Activated B cell treated with CpG ODN at 0.5 μM for 24 hours (primary cell): ENCODE measurements around the gene NPHP1. TPM values are rescaled to one million over a fixed set of nuclear protein-coding genes. Genes with fewer than 3 reads are reported as not detected.

Source experiments
- ATAC-seq: fragments of 200-7000 bp; cut with Tn5 transposase; one replicate; pipeline ENCODE4 v1.10.0; 2021; ENCODE audit warnings: low read depth, mild to moderate bottlenecking, moderate library complexity
- CTCF ChIA-PET: fragments of 350-600 bp; sonication (Branson Sonifier 250); formaldehyde crosslinking; loops from one replicate; lab custom pipeline; 2021; ENCODE audit warnings: antibody characterized with exemption; lab: Charles Lee
- POLR2A ChIA-PET: fragments of 350-600 bp; sonication (Branson Sonifier 250); formaldehyde crosslinking; loops from one replicate; lab custom pipeline; 2021; ENCODE audit warnings: antibody characterized with exemption; lab: Charles Lee
- DNase-seq: peaks from one replicate; pipeline ENCODE4 v3.0.0; 2022
- H3K27ac Mint-ChIP-seq: one replicate; pipeline ENCODE4 v1.8.0; 2020; ENCODE audit warnings: mixed read lengths
- H3K27me3 Mint-ChIP-seq: one replicate; pipeline ENCODE4 v1.8.0; 2021; ENCODE audit warnings: mixed read lengths
- H3K36me3 Mint-ChIP-seq: one replicate; pipeline ENCODE4 v1.8.0; 2021; ENCODE audit warnings: low read depth, mixed read lengths
- H3K4me1 Mint-ChIP-seq: one replicate; pipeline ENCODE4 v1.8.0; 2021; ENCODE audit warnings: mixed read lengths
- H3K4me3 Mint-ChIP-seq: one replicate; pipeline ENCODE4 v1.8.0; 2020; ENCODE audit warnings: mild to moderate bottlenecking, mixed read lengths
- H3K9me3 Mint-ChIP-seq: one replicate; pipeline ENCODE4 v1.8.0; 2020; ENCODE audit warnings: mixed read lengths
- intact Hi-C: fragments of 100-400 bp; cut with micrococcal nuclease; formaldehyde crosslinking; loops from one replicate; pipeline ENCODE4 v1.15.1; 2024
- total RNA-seq: library from RNA; stranded (reverse); gene quantifications from 2 replicates; pipeline ENCODE4 v1.2.3, GENCODE V29; 2022
- TF ChIP-seq, protein P1 (sequence below): fragments of 200-600 bp; IDR thresholded peaks from one replicate; pipeline ENCODE4 v1.8.0; 2022; ENCODE audit warnings: antibody characterized with exemption, mild to moderate bottlenecking

The NPHP1 gene
- total RNA-seq, 1 donor from 2014 or later = 1.6 TPM

DNA sequence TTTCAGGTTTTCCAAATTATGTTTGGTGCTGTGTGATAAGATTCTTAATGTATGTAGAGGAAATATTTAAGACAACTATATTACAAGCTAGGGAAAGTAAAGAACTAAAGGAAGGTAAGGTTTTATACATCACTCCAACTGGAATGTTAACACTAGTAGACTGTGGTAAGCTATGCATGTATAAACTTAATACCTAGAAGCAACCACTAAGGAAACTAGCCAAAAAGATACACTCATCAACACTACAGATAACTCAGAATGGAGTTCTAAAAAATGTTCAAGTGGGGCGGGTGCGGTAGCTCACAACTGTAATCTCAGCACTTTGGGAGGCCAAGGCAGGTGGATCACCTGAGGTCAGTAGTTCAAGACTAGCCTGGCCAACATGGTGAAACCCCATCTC lies 51.4 kb downstream of the NPHP1 start:
- intact Hi-C loops = no loop called here
- POLR2A ChIA-PET = no interaction called here
- DNase-seq (no peak), ATAC-seq (no peak)
- TF ChIP-seq, protein P1, sequence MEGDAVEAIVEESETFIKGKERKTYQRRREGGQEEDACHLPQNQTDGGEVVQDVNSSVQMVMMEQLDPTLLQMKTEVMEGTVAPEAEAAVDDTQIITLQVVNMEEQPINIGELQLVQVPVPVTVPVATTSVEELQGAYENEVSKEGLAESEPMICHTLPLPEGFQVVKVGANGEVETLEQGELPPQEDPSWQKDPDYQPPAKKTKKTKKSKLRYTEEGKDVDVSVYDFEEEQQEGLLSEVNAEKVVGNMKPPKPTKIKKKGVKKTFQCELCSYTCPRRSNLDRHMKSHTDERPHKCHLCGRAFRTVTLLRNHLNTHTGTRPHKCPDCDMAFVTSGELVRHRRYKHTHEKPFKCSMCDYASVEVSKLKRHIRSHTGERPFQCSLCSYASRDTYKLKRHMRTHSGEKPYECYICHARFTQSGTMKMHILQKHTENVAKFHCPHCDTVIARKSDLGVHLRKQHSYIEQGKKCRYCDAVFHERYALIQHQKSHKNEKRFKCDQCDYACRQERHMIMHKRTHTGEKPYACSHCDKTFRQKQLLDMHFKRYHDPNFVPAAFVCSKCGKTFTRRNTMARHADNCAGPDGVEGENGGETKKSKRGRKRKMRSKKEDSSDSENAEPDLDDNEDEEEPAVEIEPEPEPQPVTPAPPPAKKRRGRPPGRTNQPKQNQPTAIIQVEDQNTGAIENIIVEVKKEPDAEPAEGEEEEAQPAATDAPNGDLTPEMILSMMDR = no peak
- H3K36me3 Mint-ChIP-seq = no peaks in the 10 kb centered on the region
- no peak overlapping the region for H3K27ac Mint-ChIP-seq
- H3K9me3 Mint-ChIP-seq = peaks cover 10% of the 10 kb centered on the region
- peaks cover 6% of the 10 kb centered on the region for H3K4me1 Mint-ChIP-seq
- H3K4me3 Mint-ChIP-seq = no peak overlapping the region
- peaks cover 3% of the 10 kb centered on the region for H3K27me3 Mint-ChIP-seq
- CTCF ChIA-PET = no interaction called here

GRCh38 chr2:110152943-110153342 lies 51.9 kb downstream of the NPHP1 start:
- ChIA-PET POLR2A (no interaction called here), CTCF (no interaction called here)
- H3K4me1 Mint-ChIP-seq = peaks cover 6% of the 10 kb centered on the region
- intact Hi-C loops = no loop called here
- DNase-seq = no peak
- H3K9me3 Mint-ChIP-seq = peaks cover 10% of the 10 kb centered on the region
- no peak overlapping the region for H3K27ac Mint-ChIP-seq
- no peak overlapping the region for H3K4me3 Mint-ChIP-seq
- ATAC-seq = no peak
- TF ChIP-seq, protein P1 = no peak
- H3K36me3 Mint-ChIP-seq = no peaks in the 10 kb centered on the region
- H3K27me3 Mint-ChIP-seq = peaks cover 3% of the 10 kb centered on the region

DNA sequence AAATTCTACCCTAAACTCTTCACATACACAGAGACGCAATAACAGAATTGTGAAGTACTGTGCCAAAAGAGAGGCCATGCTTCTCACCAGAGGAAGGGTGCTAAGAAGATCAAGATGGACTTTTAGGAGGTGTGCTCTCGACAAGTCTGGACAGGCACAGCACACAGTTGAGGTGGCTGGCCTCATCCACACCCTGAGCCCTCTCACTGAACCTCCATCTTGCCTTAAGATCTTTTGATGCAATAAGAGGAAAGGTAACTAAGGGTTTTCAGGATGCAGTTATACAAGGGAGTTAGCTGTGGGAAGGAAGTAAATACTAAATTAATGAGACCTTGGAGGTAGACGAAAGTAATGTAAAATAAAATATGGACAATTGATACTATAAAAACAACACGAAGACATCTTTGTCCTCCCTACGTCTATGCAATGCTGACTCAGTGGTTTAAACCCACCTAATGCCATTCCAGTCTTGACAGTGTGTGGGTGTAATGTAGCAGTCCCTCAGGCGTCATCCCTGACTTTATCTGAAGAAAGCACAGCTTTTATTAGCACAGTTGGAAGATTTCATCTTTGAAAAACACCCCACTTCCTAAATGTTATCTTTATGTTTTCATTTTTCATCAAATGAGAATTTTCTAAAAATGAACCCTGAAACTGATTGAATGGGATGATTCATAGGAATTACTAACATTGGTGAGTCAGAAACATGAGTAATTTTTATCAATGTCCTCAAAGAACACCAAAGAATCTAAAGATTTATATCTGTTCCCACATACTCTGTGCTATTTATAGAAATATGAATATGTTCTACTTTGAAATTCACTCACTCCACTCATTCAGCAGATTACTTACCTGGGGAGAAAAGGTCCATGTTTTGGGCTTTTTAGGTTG lies 55.2 kb downstream of the NPHP1 start:
- TF ChIP-seq, protein P1 = no peak
- Mint-ChIP-seq H3K27me3 (peaks cover 3% of the 10 kb centered on the region), H3K9me3 (peaks cover 6% of the 10 kb centered on the region), H3K4me3 (no peak overlapping the region), H3K36me3 (no peaks in the 10 kb centered on the region), H3K4me1 (no peaks in the 10 kb centered on the region), H3K27ac (no peak overlapping the region)
- DNase-seq = no peak
- intact Hi-C loops = no loop called here
- ChIA-PET POLR2A (no interaction called here), CTCF (no interaction called here)
- ATAC-seq = no peak

DNA sequence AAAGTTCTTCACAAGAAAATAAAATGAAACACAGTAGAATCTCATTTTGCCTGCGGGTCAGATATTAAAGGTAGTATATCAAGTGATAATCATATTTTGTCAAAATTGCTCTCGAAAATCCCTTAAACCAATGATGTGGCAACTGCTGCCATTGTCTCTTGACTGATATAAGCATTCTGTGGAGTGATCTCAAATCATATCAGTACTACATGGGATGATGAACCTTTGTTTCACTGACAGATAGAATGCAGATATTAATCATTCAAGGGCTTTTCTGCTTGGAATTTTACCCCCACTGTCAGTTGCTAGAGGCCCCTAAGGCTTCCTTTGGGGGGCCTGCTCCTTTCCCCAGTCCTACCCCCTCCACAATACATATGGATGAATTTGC lies 57.9 kb downstream of the NPHP1 start:
- no peaks in the 10 kb centered on the region for H3K4me1 Mint-ChIP-seq
- TF ChIP-seq, protein P1 = no peak
- intact Hi-C loops = no loop called here
- CTCF ChIA-PET = no interaction called here
- ATAC-seq (no peak), DNase-seq (no peak)
- H3K36me3 Mint-ChIP-seq = no peaks in the 10 kb centered on the region
- POLR2A ChIA-PET = no interaction called here
- no peaks in the 10 kb centered on the region for H3K9me3 Mint-ChIP-seq
- H3K27me3 Mint-ChIP-seq = peaks cover 3% of the 10 kb centered on the region
- no peak overlapping the region for H3K4me3 Mint-ChIP-seq
- H3K27ac Mint-ChIP-seq = no peak overlapping the region

- TF ChIP-seq, protein P1 = no peak
- POLR2A ChIA-PET = no interaction called here
- Mint-ChIP-seq H3K9me3 (no peaks in the 10 kb centered on the region), H3K4me1 (no peaks in the 10 kb centered on the region), H3K27me3 (peaks cover 3% of the 10 kb centered on the region), H3K27ac (no peak overlapping the region), H3K36me3 (no peaks in the 10 kb centered on the region), H3K4me3 (no peak overlapping the region)
- no peak for DNase-seq
- intact Hi-C loops = no loop called here
- ATAC-seq = no peak
- CTCF ChIA-PET = no interaction called here
Measured at GRCh38 chr2:110146183-110146944, 58.4 kb downstream of the NPHP1 start.
